Testis (tissue), 2 donors: ENCODE data around the gene SHLD2.

ENCODE experiments used
- CTCF ChIP-seq, 3 experiments: fragments of 450-650 bp in 2 of 3; fragments of 200-600 bp in 1 of 3; sonication (generic) in 1 of 3; IDR thresholded peaks; one replicate each; pipeline ENCODE4 v1.5.1; 2016 to 2019; ENCODE audit warnings: antibody characterized with exemption in 3 of 3, mild to moderate bottlenecking in 2 of 3, moderate library complexity in 1 of 3
- POLR2A ChIP-seq: fragments of 450-650 bp; IDR thresholded peaks from one replicate; pipeline ENCODE4 v1.6.1; 2017; ENCODE audit warnings: antibody characterized with exemption, mild to moderate bottlenecking, moderate library complexity

DNA sequence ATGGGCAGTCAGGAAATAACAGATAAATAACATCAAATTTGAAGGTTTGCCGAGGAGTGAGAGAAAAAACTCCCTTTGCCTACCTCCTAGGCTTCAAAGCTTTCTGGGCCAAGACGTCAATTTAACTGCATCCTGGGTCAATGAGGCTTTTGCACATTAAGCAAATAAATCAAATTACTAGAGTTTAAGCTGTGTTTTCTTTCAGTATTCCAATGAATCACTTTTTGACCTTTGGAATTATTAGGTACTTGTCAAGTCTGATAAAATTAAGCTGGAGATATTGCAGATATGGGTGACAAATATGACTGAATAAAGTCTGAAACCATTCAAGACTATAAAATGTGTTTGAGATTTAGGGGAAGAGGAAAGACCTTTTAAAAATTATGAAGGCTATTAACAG is 22.6 kb upstream of the SHLD2 start:
- TF ChIP-seq CTCF (IDR thresholded peaks at IDR 0.05) (no peak), POLR2A (no peak)
